GM20000 (cell line): ENCODE measurements around the gene SPINK9.

Source experiments
- DNase-seq: peaks from one replicate; pipeline ENCODE4 v3.0.0; 2012; ENCODE audit warnings: low spot score
- CTCF ChIP-seq: IDR thresholded peaks from 2 replicates; pipeline ENCODE4 v1.5.1; 2012; ENCODE audit warnings: mild to moderate bottlenecking, control low read depth; ENCODE audit errors: extremely low read depth, missing control alignments

Gene SPINK9

GRCh38 chr5:148343046-148343407 lies 7.7 kb downstream of the SPINK9 start:
- TF ChIP-seq CTCF = no peak
- DNase-seq = no peak

- TF ChIP-seq CTCF = no peak
- DNase-seq = no peak
Observed at GRCh38 chr5:148343603-148344487, 8.5 kb downstream of the SPINK9 start.

DNA sequence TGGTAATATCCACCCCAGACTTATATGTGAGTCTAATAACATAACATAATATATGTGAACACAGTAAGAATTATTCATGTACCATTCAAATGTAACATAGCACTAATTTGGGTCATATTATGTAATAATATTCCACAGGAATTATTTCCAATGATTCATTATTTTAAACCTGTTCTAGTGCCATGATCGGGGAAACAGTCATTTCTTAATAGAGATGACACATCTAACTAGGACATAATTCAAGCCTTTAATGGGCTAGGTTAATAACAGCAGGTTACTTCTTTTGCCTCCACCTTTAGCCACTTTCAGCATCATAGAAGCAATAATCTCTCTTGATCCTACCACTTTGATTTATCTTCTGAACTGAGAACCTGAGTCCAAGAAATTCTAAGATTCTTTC lies 12.3 kb downstream of the SPINK9 start:
- TF ChIP-seq CTCF = no peak
- no peak for DNase-seq

DNA sequence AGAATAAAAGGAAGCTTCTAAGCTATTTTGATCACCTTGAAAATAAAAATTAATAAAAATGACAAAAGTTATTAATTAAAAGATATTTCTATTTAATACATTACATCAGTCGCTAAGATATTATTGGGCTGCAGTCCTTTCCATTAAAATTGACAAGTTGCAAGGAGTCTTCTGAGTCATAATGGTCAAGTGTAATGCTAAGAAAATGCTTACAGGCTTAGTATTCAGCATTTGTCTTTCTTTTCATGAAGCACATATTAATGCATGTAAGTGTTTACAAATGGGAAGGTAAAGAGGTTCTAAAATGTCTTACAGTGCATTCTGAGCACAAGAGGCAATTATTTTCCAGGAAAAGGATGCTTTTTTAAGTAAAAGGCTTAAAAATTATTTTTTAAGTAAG lies 17.3 kb downstream of the SPINK9 start:
- DNase-seq = no peak

GRCh38 chr5:148353634-148354033 lies 18.3 kb downstream of the SPINK9 start:
- no peak for TF ChIP-seq CTCF
- no peak for DNase-seq

More for the DNA sequence above, 17.3 kb downstream of the SPINK9 start:
- TF ChIP-seq CTCF = no peak

- TF ChIP-seq CTCF = no peak
- DNase-seq = no peak
Observed at GRCh38 chr5:148364343-148364742, 29.0 kb downstream of the SPINK9 start.

GRCh38 chr5:148368299-148368698 lies 32.9 kb downstream of the SPINK9 start:
- DNase-seq = no peak
- no peak for TF ChIP-seq CTCF
